HUES64 (cell line): ENCODE measurements around the gene C13orf46.

ENCODE experiments used
- H3K27ac ChIP-seq: 2 replicates; pipeline ENCODE4 v1.7.0; 2013; ENCODE audit warnings: low read depth, low read length, inconsistent platforms
- H3K27me3 ChIP-seq: 2 replicates; pipeline ENCODE4 v1.6.1; 2013; ENCODE audit warnings: mild to moderate bottlenecking, low read length; ENCODE audit not compliant: insufficient read depth
- H3K36me3 ChIP-seq: 2 replicates; pipeline ENCODE4 v1.6.1; 2013; ENCODE audit warnings: mild to moderate bottlenecking, low read length; ENCODE audit not compliant: insufficient read depth
- H3K4me1 ChIP-seq: 2 replicates; pipeline ENCODE4 v1.6.1; 2013; ENCODE audit warnings: mild to moderate bottlenecking, low read length, moderate library complexity; ENCODE audit not compliant: insufficient read depth
- H3K4me3 ChIP-seq: 2 replicates; pipeline ENCODE4 v1.5.1; 2013; ENCODE audit warnings: mild to moderate bottlenecking, low read length, moderate library complexity
- H3K9ac ChIP-seq: 2 replicates; pipeline ENCODE4 v1.6.1; 2013; ENCODE audit warnings: mild to moderate bottlenecking, low read depth, low read length
- H3K9me3 ChIP-seq: 2 replicates; pipeline ENCODE4 v1.6.1; 2013; ENCODE audit warnings: low read depth, low read length; ENCODE audit not compliant: insufficient read depth
- WGBS: fragments of 150-250, 120-280 bp; methylation state at CpG from one replicate; pipeline ENCODE4 v1.1.7; 2013; ENCODE audit warnings: missing lambda C conversion rate; 5-methylcytosine and 5-hydroxymethylcytosine counted together

C13orf46 gene

GRCh38 chr13:113920606-113921286 lies 53.1 kb downstream of the C13orf46 start:
- H3K36me3 ChIP-seq: no peaks in the 10 kb centered on the region
- H3K27ac ChIP-seq: no peak overlapping the region
- no peak overlapping the region for H3K9ac ChIP-seq
- no peak overlapping the region for H3K4me3 ChIP-seq
- H3K4me1 ChIP-seq: no peaks in the 10 kb centered on the region
- peaks cover 12% of the 10 kb centered on the region; the same call in 1 of the 2 replicates for H3K9me3 ChIP-seq
- H3K27me3 ChIP-seq: no peaks in the 10 kb centered on the region
- 89% methylated on average over 13 of the region's 13 CpGs for WGBS

- Histone ChIP-seq H3K36me3 (no peaks in the 10 kb centered on the region), H3K4me1 (no peaks in the 10 kb centered on the region), H3K27me3 (no peaks in the 10 kb centered on the region), H3K27ac (no peak overlapping the region), H3K9me3 (peaks cover 12% of the 10 kb centered on the region; the same call in 1 of the 2 replicates), H3K9ac (no peak overlapping the region), H3K4me3 (no peak overlapping the region)
- WGBS: 91% methylated on average over 8 of the region's 9 CpGs
Observed at GRCh38 chr13:113919761-113920559, 53.9 kb downstream of the C13orf46 start.

DNA sequence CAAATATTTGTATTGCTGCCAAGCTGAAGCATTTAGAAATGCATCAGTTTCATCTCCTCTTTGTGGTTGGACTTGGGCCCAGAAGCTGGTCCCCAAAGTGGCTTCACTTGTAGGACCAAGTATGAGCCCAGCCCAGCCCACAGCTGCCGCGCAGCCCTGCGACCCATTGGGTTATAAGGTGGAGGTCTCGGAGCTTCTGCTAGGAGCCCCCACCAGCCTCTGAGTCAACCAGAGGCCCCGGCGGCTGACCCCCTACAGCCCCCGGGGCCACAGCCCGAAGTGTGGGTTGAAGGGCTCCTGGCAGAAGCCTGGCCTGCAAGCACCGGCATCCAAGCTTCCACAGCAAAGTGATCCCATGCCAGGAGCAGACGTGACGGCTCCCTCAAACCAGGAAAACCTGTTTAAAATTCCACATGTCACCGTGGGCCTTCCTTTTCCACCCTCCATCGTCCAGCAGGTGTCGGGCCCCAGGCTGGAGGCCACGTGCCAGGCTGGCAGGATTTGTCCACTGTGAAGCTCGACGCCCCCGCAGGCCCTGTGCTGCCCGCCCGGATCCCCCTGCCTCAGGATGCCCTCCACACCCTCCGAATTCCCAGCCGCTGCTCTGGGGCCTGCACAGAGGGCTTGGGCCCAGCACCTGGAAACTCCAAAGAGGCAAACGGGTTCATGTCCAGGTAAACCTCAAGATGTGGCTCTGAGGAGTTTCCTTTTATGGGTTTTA lies 54.7 kb downstream of the C13orf46 start:
- Histone ChIP-seq H3K27ac (no peak overlapping the region), H3K36me3 (no peaks in the 10 kb centered on the region), H3K9ac (no peak overlapping the region), H3K4me1 (no peaks in the 10 kb centered on the region), H3K4me3 (no peak overlapping the region), H3K9me3 (peaks cover 12% of the 10 kb centered on the region; the same call in 1 of the 2 replicates), H3K27me3 (no peaks in the 10 kb centered on the region)
- 95% methylated on average over 23 of the region's 23 CpGs for WGBS

GRCh38 chr13:113918580-113918979 lies 55.3 kb downstream of the C13orf46 start:
- H3K9me3 ChIP-seq: peaks cover 12% of the 10 kb centered on the region; the same call in 1 of the 2 replicates
- no peaks in the 10 kb centered on the region for H3K4me1 ChIP-seq
- H3K27ac ChIP-seq: no peak overlapping the region
- no peak overlapping the region for H3K9ac ChIP-seq
- no peaks in the 10 kb centered on the region for H3K36me3 ChIP-seq
- no peak overlapping the region for H3K4me3 ChIP-seq
- 95% methylated on average over 10 of the region's 10 CpGs for WGBS
- H3K27me3 ChIP-seq: no peaks in the 10 kb centered on the region

- Histone ChIP-seq H3K27me3 (no peaks in the 10 kb centered on the region), H3K4me3 (no peak overlapping the region), H3K27ac (no peak overlapping the region), H3K4me1 (no peaks in the 10 kb centered on the region), H3K9ac (no peak overlapping the region), H3K36me3 (no peaks in the 10 kb centered on the region), H3K9me3 (peaks cover 12% of the 10 kb centered on the region; the same call in 1 of the 2 replicates)
- 93% methylated on average over 29 of the region's 29 CpGs for WGBS
Observed at GRCh38 chr13:113917594-113918371, 56.1 kb downstream of the C13orf46 start.

GRCh38 chr13:113917096-113917495 lies 56.8 kb downstream of the C13orf46 start:
- 93% methylated on average over 14 of the region's 14 CpGs for WGBS

GRCh38 chr13:113916330-113916815 lies 57.5 kb downstream of the C13orf46 start:
- H3K9ac ChIP-seq: no peak overlapping the region
- no peak overlapping the region for H3K4me3 ChIP-seq
- H3K4me1 ChIP-seq: no peaks in the 10 kb centered on the region
- H3K9me3 ChIP-seq: peaks cover 3% of the 10 kb centered on the region; the same call in 1 of the 2 replicates
- H3K36me3 ChIP-seq: no peaks in the 10 kb centered on the region
- no peak overlapping the region for H3K27ac ChIP-seq
- no peaks in the 10 kb centered on the region for H3K27me3 ChIP-seq
- over 99% methylated on average over 2 of the region's 2 CpGs for WGBS

More at GRCh38 chr13:113917096-113917495, 56.8 kb downstream of the C13orf46 start:
- Histone ChIP-seq H3K4me1 (no peaks in the 10 kb centered on the region), H3K27me3 (no peaks in the 10 kb centered on the region), H3K36me3 (no peaks in the 10 kb centered on the region), H3K4me3 (no peak overlapping the region), H3K27ac (no peak overlapping the region), H3K9ac (no peak overlapping the region), H3K9me3 (peaks cover 10% of the 10 kb centered on the region; the same call in 1 of the 2 replicates)

- Histone ChIP-seq H3K27me3 (no peaks in the 10 kb centered on the region), H3K27ac (no peak overlapping the region)
Observed at GRCh38 chr13:113915786-113916329, 58.0 kb downstream of the C13orf46 start.

GRCh38 chr13:113915012-113915763 lies 58.7 kb downstream of the C13orf46 start:
- no peak overlapping the region for H3K4me3 ChIP-seq
- no peaks in the 10 kb centered on the region for H3K27me3 ChIP-seq
- no peaks in the 10 kb centered on the region for H3K9me3 ChIP-seq
- H3K36me3 ChIP-seq: no peaks in the 10 kb centered on the region
- no peak overlapping the region for H3K27ac ChIP-seq
- H3K4me1 ChIP-seq: no peaks in the 10 kb centered on the region
- no peak overlapping the region for H3K9ac ChIP-seq
- 88% methylated on average over 21 of the region's 21 CpGs for WGBS

More at GRCh38 chr13:113915786-113916329, 58.0 kb downstream of the C13orf46 start:
- Histone ChIP-seq H3K9me3 (no peaks in the 10 kb centered on the region), H3K4me1 (no peaks in the 10 kb centered on the region), H3K4me3 (no peak overlapping the region), H3K9ac (no peak overlapping the region), H3K36me3 (no peaks in the 10 kb centered on the region)
- 93% methylated on average over 11 of the region's 11 CpGs for WGBS
